PC-9 (cell line): ENCODE results near the gene FAM153A. TPM values are rescaled to one million over a fixed set of nuclear protein-coding genes. Genes with fewer than 3 reads are reported as not detected.
"Not testable (repeated sequence)": the region's sequence is repeated elsewhere in the genome, so short reads cannot be mapped to it uniquely, and the experiment has no call there.

Experiments
- BruUV-seq: library from RNA; stranded (reverse); fragments of 400-500 nt; replicated peaks from 2 replicates; lab custom pipeline; 2021; lab: Mats Ljungman, UMichigan
- CTCF ChIA-PET: fragments of 300-600 bp; sonication (Branson Sonifier 250); formaldehyde crosslinking; loops from one replicate; lab custom pipeline; 2022; ENCODE audit warnings: antibody characterized with exemption; lab: Charles Lee
- POLR2A ChIA-PET: fragments of 300-600 bp; sonication (Branson Sonifier 250); formaldehyde crosslinking; loops from one replicate; lab custom pipeline; 2022; ENCODE audit warnings: antibody characterized with exemption; ENCODE audit not compliant: unreplicated experiment; lab: Charles Lee
- DNase-seq, 2 experiments: peaks; one replicate each; pipeline versions ENCODE4 v3.0.0 to v3.0.0-alpha.2; 2015 to 2022; ENCODE audit warnings: mixed read lengths in 1 of 2
- H2AFZ ChIP-seq: fragments of 200-600 bp; sonication (generic); 2 replicates; pipeline ENCODE4 v1.8.1; 2017; ENCODE audit warnings: antibody characterized with exemption
- H3F3A ChIP-seq: fragments of 200-600 bp; sonication (generic); 2 replicates; pipeline ENCODE4 v1.8.1; 2017; ENCODE audit warnings: antibody characterized with exemption, mild to moderate bottlenecking, low read depth; ENCODE audit not compliant: insufficient read depth
- H3K27ac ChIP-seq: fragments of 200-600 bp; sonication (generic); 2 replicates; pipeline ENCODE4 v1.6.1; 2016; ENCODE audit warnings: mixed run types
- H3K27me3 ChIP-seq: fragments of 200-600 bp; sonication (generic); 2 replicates; pipeline ENCODE4 v1.6.1; 2016; ENCODE audit warnings: low read depth, mixed run types; ENCODE audit not compliant: insufficient read depth
- H3K36me3 ChIP-seq: fragments of 200-600 bp; sonication (generic); 2 replicates; pipeline ENCODE4 v1.6.1; 2016; ENCODE audit warnings: low read depth, mixed run types
- H3K4me1 ChIP-seq: fragments of 200-600 bp; sonication (generic); replicated peaks from 2 replicates; pipeline ENCODE4 v1.6.1; 2016; ENCODE audit warnings: mixed run types; ENCODE audit not compliant: insufficient read depth
- H3K4me2 ChIP-seq: fragments of 200-600 bp; sonication (generic); 2 replicates; pipeline ENCODE4 v1.6.1; 2017; ENCODE audit warnings: mixed run types
- H3K4me3 ChIP-seq: fragments of 200-600 bp; sonication (generic); 2 replicates; pipeline ENCODE4 v1.6.1; 2016; ENCODE audit warnings: mixed run types
- H3K79me2 ChIP-seq: fragments of 200-600 bp; sonication (generic); 2 replicates; pipeline ENCODE4 v1.6.1; 2017; ENCODE audit warnings: low read depth, mixed run types
- H3K9me2 ChIP-seq: fragments of 200-600 bp; sonication (generic); 2 replicates; pipeline ENCODE4 v1.8.1; 2017; ENCODE audit warnings: mild to moderate bottlenecking; ENCODE audit not compliant: insufficient read depth
- H3K9me3 ChIP-seq: fragments of 200-600 bp; sonication (generic); 2 replicates; pipeline ENCODE4 v1.8.1; 2016; ENCODE audit warnings: low read depth; ENCODE audit not compliant: insufficient read depth
- H4K20me1 ChIP-seq: fragments of 200-600 bp; sonication (generic); 2 replicates; pipeline ENCODE4 v1.8.1; 2017; ENCODE audit not compliant: insufficient read depth
- intact Hi-C: fragments of 100-400 bp; cut with micrococcal nuclease; formaldehyde crosslinking; loops from one replicate; pipeline ENCODE4 v1.10.0; 2022; ENCODE audit not compliant: unreplicated experiment
- total RNA-seq: library from RNA; stranded (reverse); gene quantifications from 2 replicates; pipeline ENCODE4 v1.2.3, GENCODE V29; 2021

Gene FAM153A
- total RNA-seq, 1 experiment from 2014 or later = not detected

DNA sequence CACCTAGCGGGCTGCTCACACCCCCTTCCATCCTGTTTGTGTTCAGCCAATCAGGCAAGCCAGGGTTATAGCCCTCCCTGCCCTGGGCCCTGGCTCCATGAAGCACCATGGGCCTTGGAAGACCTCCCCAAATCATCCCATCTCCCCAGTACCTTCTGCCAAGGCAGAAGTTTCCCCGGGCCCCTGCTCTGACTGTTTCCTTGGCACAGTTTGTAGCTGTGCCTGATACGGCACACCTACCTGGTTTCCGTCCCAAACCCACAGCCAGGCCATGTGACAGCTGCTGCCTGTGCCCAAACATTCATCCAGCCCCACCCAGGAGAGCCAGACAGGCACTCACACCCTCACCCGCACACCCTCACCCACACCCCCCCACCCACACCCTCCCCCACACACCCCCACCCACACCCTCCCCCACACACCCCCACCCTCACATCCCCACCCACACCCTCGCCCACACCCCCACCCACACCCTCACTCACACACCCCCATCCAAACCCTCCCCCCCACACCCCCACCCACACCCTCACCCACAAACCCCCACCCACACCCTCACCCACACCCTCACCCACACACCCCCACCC is 29.6 kb upstream of the FAM153A start:
- H3K4me1 ChIP-seq, H3F3A ChIP-seq, H3K9me2 ChIP-seq, H2AFZ ChIP-seq, H4K20me1 ChIP-seq, BruUV-seq, H3K4me2 ChIP-seq, H3K27me3 ChIP-seq, DNase-seq, H3K9me3 ChIP-seq, intact Hi-C loops, H3K27ac ChIP-seq, H3K4me3 ChIP-seq, H3K36me3 ChIP-seq, CTCF ChIA-PET, H3K79me2 ChIP-seq, POLR2A ChIA-PET: not testable (repeated sequence)

DNA sequence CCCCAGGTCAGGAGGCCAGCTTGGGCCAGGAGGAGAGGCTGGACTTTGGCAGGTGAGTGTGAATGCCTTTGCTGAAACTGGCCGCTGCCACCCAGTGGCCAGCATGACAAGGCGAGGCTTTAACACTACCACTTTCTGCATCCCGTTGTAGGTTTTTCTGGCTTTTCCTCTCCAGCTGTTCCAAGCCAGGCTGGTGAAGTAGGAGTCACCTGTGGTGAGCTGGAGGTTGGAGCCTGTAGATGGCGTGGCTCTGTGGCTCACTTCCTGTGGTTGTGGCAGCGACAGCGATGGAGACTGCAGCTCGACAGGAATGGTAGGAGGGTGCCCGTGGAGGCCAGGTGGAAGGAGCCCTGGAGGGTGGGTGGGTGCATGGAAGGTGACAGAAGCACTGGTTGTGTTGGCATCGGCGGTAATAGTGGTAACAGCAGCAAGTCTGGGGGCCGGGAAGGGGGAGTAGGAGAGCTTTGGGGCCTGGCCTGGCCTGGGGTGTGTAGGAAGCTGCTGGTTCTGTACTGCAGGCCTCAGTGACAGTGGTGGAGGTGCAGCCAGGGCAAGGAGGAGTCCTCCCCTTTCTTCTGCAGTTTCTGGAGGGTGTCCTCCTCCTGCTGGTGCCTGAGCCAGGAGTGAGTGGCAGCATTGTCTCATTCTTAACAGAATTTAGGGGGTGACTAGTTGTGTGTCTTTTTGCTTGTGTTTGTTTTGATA is 26.7 kb upstream of the FAM153A start:
- H3K27me3 ChIP-seq, intact Hi-C loops, H3K79me2 ChIP-seq, H3K4me3 ChIP-seq, H2AFZ ChIP-seq, DNase-seq, H3K4me2 ChIP-seq, H4K20me1 ChIP-seq, CTCF ChIA-PET, H3K27ac ChIP-seq, H3K9me2 ChIP-seq, H3K4me1 ChIP-seq, POLR2A ChIA-PET, BruUV-seq, H3K9me3 ChIP-seq, H3F3A ChIP-seq, H3K36me3 ChIP-seq: not testable (repeated sequence)

DNA sequence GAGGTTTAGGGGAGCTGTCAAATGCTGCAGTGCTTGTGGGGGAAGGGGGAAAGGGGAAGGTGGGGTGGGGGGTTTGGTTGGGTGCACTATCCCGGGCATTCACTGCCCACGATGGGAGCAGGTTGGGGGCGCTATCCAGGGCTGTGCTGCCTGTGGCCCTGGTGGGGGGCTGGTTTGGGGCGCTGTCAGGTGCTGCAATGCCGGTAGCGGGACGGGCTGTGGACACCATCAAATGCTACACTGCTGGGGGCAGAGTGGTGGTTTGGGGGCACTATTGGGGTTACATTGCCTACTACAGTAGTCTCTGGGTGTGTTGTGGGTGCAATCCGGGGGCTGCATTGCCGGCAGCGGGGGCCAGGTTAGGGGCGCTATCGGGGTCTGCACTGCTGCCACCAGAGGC is 25.7 kb upstream of the FAM153A start:
- H3K9me3 ChIP-seq, H3K36me3 ChIP-seq, H3K4me1 ChIP-seq, H3K79me2 ChIP-seq, H3K27ac ChIP-seq, POLR2A ChIA-PET, H4K20me1 ChIP-seq, intact Hi-C loops, H3K9me2 ChIP-seq, CTCF ChIA-PET, H3K4me2 ChIP-seq, H3K4me3 ChIP-seq, H3F3A ChIP-seq, H3K27me3 ChIP-seq, H2AFZ ChIP-seq, DNase-seq, BruUV-seq: not testable (repeated sequence)

GRCh38 chr5:177807265-177807664 is 24.6 kb upstream of the FAM153A start:
- H3K4me3 ChIP-seq, BruUV-seq, H3K27me3 ChIP-seq, intact Hi-C loops, H3K4me1 ChIP-seq, POLR2A ChIA-PET, H3K9me2 ChIP-seq, CTCF ChIA-PET, H3K79me2 ChIP-seq, H3F3A ChIP-seq, H3K4me2 ChIP-seq, H3K27ac ChIP-seq, H4K20me1 ChIP-seq, H2AFZ ChIP-seq, H3K36me3 ChIP-seq, DNase-seq, H3K9me3 ChIP-seq: not testable (repeated sequence)

GRCh38 chr5:177801427-177801826 is 18.7 kb upstream of the FAM153A start:
- H3K27me3 ChIP-seq, DNase-seq, H3K9me3 ChIP-seq, H3K4me1 ChIP-seq, H3K36me3 ChIP-seq, H3K9me2 ChIP-seq, H3K4me3 ChIP-seq, BruUV-seq, POLR2A ChIA-PET, intact Hi-C loops, H3K79me2 ChIP-seq, H4K20me1 ChIP-seq, H2AFZ ChIP-seq, H3F3A ChIP-seq, H3K27ac ChIP-seq, H3K4me2 ChIP-seq, CTCF ChIA-PET: not testable (repeated sequence)

DNA sequence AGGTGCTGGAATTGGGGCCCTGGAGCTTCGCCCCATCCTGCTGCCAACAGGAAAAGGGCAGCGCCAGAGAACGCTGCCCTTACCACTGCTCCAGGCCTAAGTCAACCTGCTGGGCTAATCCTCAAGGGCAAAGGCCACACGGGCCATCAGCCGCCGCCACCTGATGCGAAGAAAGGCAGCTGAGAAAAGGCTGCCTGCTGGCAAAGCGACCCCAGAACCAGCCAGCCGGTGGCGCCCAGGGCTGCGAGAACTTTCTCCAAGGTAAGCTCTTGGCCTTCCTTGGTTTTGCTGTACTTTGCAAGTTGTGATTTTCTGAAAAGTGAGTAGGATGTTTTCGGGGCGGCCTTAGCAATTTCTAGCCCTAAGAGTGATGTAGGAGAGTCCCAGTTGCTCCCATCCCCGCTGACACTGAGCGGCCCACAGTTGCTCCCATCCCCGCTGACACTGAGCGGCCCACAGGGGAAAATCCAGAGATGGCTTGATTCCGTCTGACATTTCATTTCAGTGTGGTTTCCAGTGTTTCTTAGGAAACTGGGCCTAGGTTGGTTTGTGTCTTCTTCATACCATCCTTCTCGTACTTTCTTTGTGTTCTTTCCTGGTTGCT is 15.6 kb upstream of the FAM153A start:
- H3K4me1 ChIP-seq, DNase-seq, POLR2A ChIA-PET, H2AFZ ChIP-seq, CTCF ChIA-PET, H3K36me3 ChIP-seq, H3K27me3 ChIP-seq, H4K20me1 ChIP-seq, H3K4me3 ChIP-seq, H3K4me2 ChIP-seq, H3K9me2 ChIP-seq, H3K9me3 ChIP-seq, H3K27ac ChIP-seq, H3K79me2 ChIP-seq, intact Hi-C loops, BruUV-seq, H3F3A ChIP-seq: not testable (repeated sequence)

GRCh38 chr5:177793272-177793671 is 10.6 kb upstream of the FAM153A start:
- H3K27ac ChIP-seq, intact Hi-C loops, CTCF ChIA-PET, BruUV-seq, H3K9me3 ChIP-seq, H4K20me1 ChIP-seq, DNase-seq, H3K4me1 ChIP-seq, H3K36me3 ChIP-seq, H3F3A ChIP-seq, H2AFZ ChIP-seq, H3K9me2 ChIP-seq, H3K4me3 ChIP-seq, H3K4me2 ChIP-seq, H3K79me2 ChIP-seq, POLR2A ChIA-PET, H3K27me3 ChIP-seq: not testable (repeated sequence)
